Measurements from ENCODE around the gene PRM3. TPM values are rescaled to one million over a fixed set of nuclear protein-coding genes. Genes with fewer than 3 reads are reported as not detected.

The PRM3 gene
- total RNA-seq, 6 experiments from 2014 or later: not detected

GRCh38 chr16:11270602-11271162, 2.7 kb downstream of the PRM3 start:
- peaks cover 13% of the 10 kb centered on the region for H3K27me3 Mint-ChIP-seq (ENCODE audit: insufficient read depth)
- H3K36me3 Mint-ChIP-seq (ENCODE audit: low read depth): no peaks in the 10 kb centered on the region
- TF ChIP-seq CTCF (IDR thresholded peaks at IDR 0.05): no peak
- H3K4me1 Mint-ChIP-seq (ENCODE audit: low read depth): peaks cover 10% of the 10 kb centered on the region; the same call in 1 of the 2 replicates
- H3K4me3 Mint-ChIP-seq: no peak overlapping the region
- H3K27ac Mint-ChIP-seq: no peak overlapping the region
- DNase-seq: no peak
- no peaks in the 10 kb centered on the region for H3K9me3 Mint-ChIP-seq

GRCh38 chr16:11268921-11269375, 4.5 kb downstream of the PRM3 start, which contains the start of gene TNP2:
Gene TNP2 (minus strand): TSS chr16:11269325. CDS start chr16:11269262, 63 bp downstream.
- peaks cover 7% of the 10 kb centered on the region; the same call in 1 of the 2 replicates for H3K4me1 Mint-ChIP-seq (ENCODE audit: low read depth)
- DNase-seq: no peak
- no peak within 1 kb of the TSS for H3K4me3 Mint-ChIP-seq
- no peak within 1 kb of the TSS for H3K27ac Mint-ChIP-seq
- H3K36me3 Mint-ChIP-seq (ENCODE audit: low read depth): no peaks in the 10 kb centered on the region
- no peak for TF ChIP-seq CTCF (IDR thresholded peaks at IDR 0.05)
- peaks cover 15% of the 10 kb centered on the region for H3K27me3 Mint-ChIP-seq (ENCODE audit: insufficient read depth)
- H3K9me3 Mint-ChIP-seq: no peaks in the 10 kb centered on the region

DNA sequence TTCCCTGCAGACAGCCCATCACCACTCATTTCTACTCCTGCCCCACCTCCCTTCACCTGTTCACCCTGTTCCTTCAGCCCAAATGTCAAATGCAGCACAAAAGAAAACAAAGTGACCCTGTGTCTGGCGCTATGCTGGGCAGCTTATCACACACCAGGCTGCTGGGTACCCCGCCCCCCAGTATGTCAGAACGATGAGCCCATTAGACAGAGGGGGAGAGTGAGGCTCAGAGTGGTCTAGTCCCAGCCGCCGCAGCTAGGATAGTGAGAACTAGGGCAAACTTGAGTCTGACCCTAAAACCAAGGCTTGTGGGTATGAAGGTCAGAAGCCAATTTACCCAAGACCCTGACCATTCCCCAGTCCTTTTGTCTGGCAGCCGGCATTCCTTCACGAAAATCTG, 8.3 kb downstream of the PRM3 start:
- Mint-ChIP-seq H3K27ac (no peak overlapping the region), H3K9me3 (no peaks in the 10 kb centered on the region), H3K36me3 (ENCODE audit: low read depth) (no peaks in the 10 kb centered on the region), H3K4me3 (no peak overlapping the region), H3K4me1 (ENCODE audit: low read depth) (no peaks in the 10 kb centered on the region), H3K27me3 (ENCODE audit: insufficient read depth) (peaks cover 21% of the 10 kb centered on the region)
- DNase-seq: no peak
- no peak for TF ChIP-seq CTCF (IDR thresholded peaks at IDR 0.05)

DNA sequence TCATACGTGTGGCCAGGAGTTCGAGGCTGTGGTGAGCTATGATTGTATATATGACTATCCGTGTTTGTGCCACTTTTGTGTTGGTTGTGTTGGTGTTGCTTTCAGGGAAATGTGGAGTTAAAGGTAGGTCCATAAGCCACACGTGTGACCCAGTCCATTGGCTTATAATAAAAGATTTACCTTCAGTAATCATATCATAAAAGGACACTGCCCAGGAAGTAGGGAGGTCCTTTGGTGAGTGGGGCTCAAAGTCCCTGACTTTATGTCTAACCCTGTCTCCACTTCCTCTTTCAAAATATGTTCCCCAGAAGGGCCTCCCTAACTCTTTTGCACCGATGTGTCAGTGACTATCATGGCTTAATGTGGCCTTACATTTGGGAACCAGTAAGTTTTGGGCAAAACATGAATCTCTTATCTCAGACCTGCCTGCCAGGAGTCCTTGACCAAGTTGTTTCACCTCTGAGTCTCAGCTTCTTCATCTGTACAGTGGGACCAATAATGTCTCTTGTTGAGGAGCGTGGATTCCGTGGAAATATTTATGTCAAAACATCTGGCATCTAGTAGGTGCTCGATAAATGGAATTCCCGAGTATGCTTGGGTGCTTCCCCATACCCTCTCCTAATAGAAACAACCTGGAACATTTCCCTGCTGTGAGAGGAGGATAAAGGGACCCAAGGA, 9.1 kb downstream of the PRM3 start:
- TF ChIP-seq CTCF (IDR thresholded peaks at IDR 0.05): no peak
- H3K4me3 Mint-ChIP-seq: no peak overlapping the region
- H3K36me3 Mint-ChIP-seq (ENCODE audit: low read depth): no peaks in the 10 kb centered on the region
- H3K9me3 Mint-ChIP-seq: no peaks in the 10 kb centered on the region
- H3K27ac Mint-ChIP-seq: no peak overlapping the region
- DNase-seq: no peak
- peaks cover 17% of the 10 kb centered on the region for H3K27me3 Mint-ChIP-seq (ENCODE audit: insufficient read depth)
- peaks cover under 1% of the 10 kb centered on the region for H3K4me1 Mint-ChIP-seq (ENCODE audit: low read depth)

DNA sequence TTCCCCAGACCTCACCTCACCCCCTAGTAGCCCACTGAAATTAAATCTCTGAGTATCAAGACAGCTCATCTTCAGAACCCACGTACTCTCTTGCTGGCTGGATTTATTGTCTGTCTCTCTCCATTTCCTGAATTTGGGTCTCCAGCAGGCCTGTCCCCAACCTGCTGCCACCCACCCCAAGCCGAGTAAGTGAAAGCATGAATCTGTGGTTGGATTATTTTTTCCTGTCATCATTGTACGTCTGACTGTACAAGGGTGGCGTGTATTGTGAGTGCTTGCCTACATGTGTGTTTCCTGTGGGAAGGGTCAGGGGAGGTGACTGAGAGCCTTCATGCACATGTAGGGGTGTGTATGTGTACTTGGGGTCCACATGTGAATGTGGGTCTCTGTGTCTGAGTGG, 9.7 kb downstream of the PRM3 start:
- Mint-ChIP-seq H3K27me3 (ENCODE audit: insufficient read depth) (peaks cover 14% of the 10 kb centered on the region), H3K4me3 (no peak overlapping the region), H3K36me3 (ENCODE audit: low read depth) (no peaks in the 10 kb centered on the region), H3K27ac (no peak overlapping the region), H3K9me3 (no peaks in the 10 kb centered on the region), H3K4me1 (ENCODE audit: low read depth) (peaks cover 6% of the 10 kb centered on the region)
- no peak for DNase-seq
- TF ChIP-seq CTCF (IDR thresholded peaks at IDR 0.05): no peak
